HCT116 (cell line): ENCODE data around the gene HOXD11. TPM values are rescaled to one million over a fixed set of nuclear protein-coding genes. Genes with fewer than 3 reads are reported as not detected.

ENCODE experiments used
- ATAC-seq: fragments of 200-7000 bp; cut with Tn5 transposase; 2 replicates; pipeline ENCODE4 v1.9.1; 2020; ENCODE audit warnings: mild to moderate bottlenecking, moderate library complexity
- BruUV-seq: library from RNA; stranded (reverse); fragments of 400-500 nt; replicated peaks from 2 replicates; lab custom pipeline; 2021; lab: Mats Ljungman, UMichigan
- CTCF ChIA-PET: fragments of 300-600 bp; sonication (Branson Sonifier 250); formaldehyde crosslinking; loops from one replicate; lab custom pipeline; 2021; ENCODE audit warnings: antibody characterized with exemption; lab: Charles Lee
- POLR2A ChIA-PET: fragments of 300-600, 350-600 bp; sonication (Branson Sonifier 250); formaldehyde crosslinking; loops from one replicate; lab custom pipeline; 2021; ENCODE audit warnings: antibody characterized with exemption; lab: Charles Lee
- RAD21 ChIA-PET, 2 experiments: fragments of 300-600 bp; sonication (Branson Sonifier 250); formaldehyde crosslinking; loops; one replicate each; lab custom pipeline; 2023; ENCODE audit warnings: low total read pairs in 2 of 2; ENCODE audit not compliant: uncharacterized antibody in 2 of 2, unreplicated experiment in 2 of 2, low non-redundant PET in 1 of 2; lab: Charles Lee
- DNase-seq: peaks from one replicate; pipeline ENCODE4 v3.0.0-alpha.2; 2010; ENCODE audit warnings: low read depth, low spot score
- H2AFZ ChIP-seq: fragments of 200-600 bp; shearing (Covaris generic), sonication (generic); 2 replicates; pipeline ENCODE4 v1.6.1; 2017; ENCODE audit warnings: low read depth, mixed run types, mixed read lengths, antibody characterized with exemption, low read length; ENCODE audit not compliant: poor library complexity, severe bottlenecking
- H3K27ac ChIP-seq: 2 replicates; pipeline ENCODE4 v1.5.1; 2012; ENCODE audit warnings: low read depth, low read length
- H3K27me3 ChIP-seq: fragments of 200-600 bp; sonication (generic); 2 replicates; pipeline ENCODE4 v1.6.1; 2016; ENCODE audit warnings: mixed run types, low read length, mixed read lengths; ENCODE audit not compliant: insufficient read depth
- H3K36me3 ChIP-seq, 2 experiments: fragments of 200-500 bp in 1 of 2; fragments of 200-600 bp in 1 of 2; sonication (Bioruptor generic) in 1 of 2; sonication (generic) in 1 of 2; 2 replicates each; pipeline versions ENCODE4 v1.5.1 to v1.6.1; 2014 to 2016; ENCODE audit warnings: low read length in 2 of 2, inconsistent platforms in 1 of 2, mixed read lengths in 1 of 2, mixed run types in 1 of 2; ENCODE audit not compliant: insufficient read depth in 2 of 2, control insufficient read depth in 1 of 2
- H3K4me1 ChIP-seq, 2 experiments: fragments of 200-600 bp in 1 of 2; sonication (generic) in 1 of 2; 2 replicates each; pipeline versions ENCODE4 v1.5.1 to v1.6.1; 2012 to 2017; ENCODE audit warnings: low read length in 2 of 2, inconsistent platforms in 1 of 2, mild to moderate bottlenecking in 1 of 2, mixed read lengths in 1 of 2, mixed run types in 1 of 2, moderate library complexity in 1 of 2; ENCODE audit not compliant: insufficient read depth in 2 of 2, control insufficient read depth in 1 of 2
- H3K4me2 ChIP-seq: fragments of 200-600 bp; sonication (generic); 2 replicates; pipeline ENCODE4 v1.6.1; 2017; ENCODE audit warnings: mixed run types, low read length, mixed read lengths
- H3K4me3 ChIP-seq, 2 experiments: fragments of 200-600 bp in 1 of 2; sonication (generic) in 1 of 2; replicated peaks in 1 of 2; 2 replicates each; pipeline ENCODE4 v1.5.1; 2011 to 2016; ENCODE audit warnings: low read length in 2 of 2, control low read depth in 1 of 2, low read depth in 1 of 2, mild to moderate bottlenecking in 1 of 2, mixed read lengths in 1 of 2, mixed run types in 1 of 2
- H3K79me2 ChIP-seq: fragments of 200-600 bp; sonication (generic); 2 replicates; pipeline ENCODE4 v1.6.1; 2017; ENCODE audit warnings: mild to moderate bottlenecking, mixed run types, low read length, moderate library complexity, mixed read lengths; ENCODE audit not compliant: insufficient read depth
- H3K9ac ChIP-seq: fragments of 200-600 bp; sonication (generic); 2 replicates; pipeline ENCODE4 v1.6.1; 2016; ENCODE audit warnings: low read length, mixed read lengths
- H3K9me2 ChIP-seq: fragments of 200-600 bp; sonication (generic), shearing (Covaris generic); 2 replicates; pipeline ENCODE4 v1.6.1; 2017; ENCODE audit warnings: mixed run types, mild to moderate bottlenecking, moderate library complexity; ENCODE audit not compliant: insufficient read depth
- H3K9me3 ChIP-seq, 2 experiments: fragments of 200-500 bp in 1 of 2; fragments of 200-600 bp in 1 of 2; sonication (Bioruptor generic) in 1 of 2; sonication (generic) in 1 of 2; 2 replicates each; pipeline ENCODE4 v1.6.1; 2014 to 2017; ENCODE audit warnings: low read length in 2 of 2, mixed read lengths in 2 of 2, inconsistent platforms in 1 of 2, low read depth in 1 of 2, mild to moderate bottlenecking in 1 of 2, mixed run types in 1 of 2, moderate library complexity in 1 of 2; ENCODE audit not compliant: control insufficient read depth in 1 of 2, insufficient read depth in 1 of 2
- H4K20me1 ChIP-seq: fragments of 200-600 bp; sonication (generic), shearing (Covaris generic); 2 replicates; pipeline ENCODE4 v1.6.1; 2017; ENCODE audit warnings: mixed run types, mild to moderate bottlenecking, moderate library complexity; ENCODE audit not compliant: insufficient read depth
- CBX3 ChIP-seq: IDR thresholded peaks from 2 replicates; pipeline ENCODE4 v1.6.1; 2012; ENCODE audit warnings: low read depth
- CTCF ChIP-seq, 3 experiments: fragments of 200-600 bp in 1 of 3; sonication (generic) in 1 of 3; IDR thresholded peaks in 2 of 3; conservative IDR thresholded peaks in 1 of 3; 2 replicates each; pipeline ENCODE4 v1.5.1; 2012 to 2017; ENCODE audit warnings: low read depth in 2 of 3, low read length in 2 of 3, antibody characterized with exemption in 1 of 3, borderline replicate concordance in 1 of 3, control low read depth in 1 of 3, mild to moderate bottlenecking in 1 of 3, mixed read lengths in 1 of 3, mixed run types in 1 of 3, moderate library complexity in 1 of 3; ENCODE audit not compliant: insufficient read depth in 1 of 3
- ELF1 ChIP-seq: IDR thresholded peaks from 2 replicates; pipeline ENCODE4 v1.6.1; 2012; ENCODE audit warnings: low read depth, borderline replicate concordance
- EZH2phosphoT487 ChIP-seq: fragments of 200-600 bp; IDR thresholded peaks from 2 replicates; pipeline ENCODE4 v1.6.1; 2018; ENCODE audit warnings: antibody characterized with exemption, borderline replicate concordance
- FOSL1 ChIP-seq: IDR thresholded peaks from 2 replicates; pipeline ENCODE4 v1.6.1; 2012; ENCODE audit warnings: low read depth
- JUND ChIP-seq: IDR thresholded peaks from 2 replicates; pipeline ENCODE4 v1.6.1; 2012
- POLR2A ChIP-seq: IDR thresholded peaks from 2 replicates; pipeline ENCODE4 v1.7.0; 2011; ENCODE audit warnings: borderline replicate concordance; ENCODE audit not compliant: insufficient read depth, insufficient read length; ENCODE audit errors: extremely low read depth
- POLR2AphosphoS5 ChIP-seq: IDR thresholded peaks from 2 replicates; pipeline ENCODE4 v1.6.1; 2011; ENCODE audit warnings: mild to moderate bottlenecking, low read depth, low read length, moderate library complexity
- SIN3A ChIP-seq: IDR thresholded peaks from 2 replicates; pipeline ENCODE4 v1.6.1; 2012; ENCODE audit warnings: low read depth
- SP1 ChIP-seq: IDR thresholded peaks from 2 replicates; pipeline ENCODE4 v1.6.1; 2012; ENCODE audit warnings: low read depth
- SRF ChIP-seq: IDR thresholded peaks from 2 replicates; pipeline ENCODE4 v1.6.1; 2012; ENCODE audit warnings: low read depth
- ZNF274 ChIP-seq: fragments of 200-500 bp; sonication (Bioruptor generic); IDR thresholded peaks from 2 replicates; pipeline ENCODE4 v1.6.1; 2014; ENCODE audit warnings: mild to moderate bottlenecking, low read depth, low read length, inconsistent platforms
- intact Hi-C: fragments of 100-400 bp; cut with micrococcal nuclease; formaldehyde crosslinking; loops from 2 replicates; pipeline ENCODE4 v1.10.0; 2022
- total RNA-seq: library from RNA; stranded (reverse); gene quantifications from one replicate; pipeline ENCODE4 v1.2.1, GENCODE V29; 2021; ENCODE audit not compliant: unreplicated experiment
- TF ChIP-seq, protein P1 (sequence below): IDR thresholded peaks from 2 replicates; pipeline ENCODE4 v1.6.1; 2012
- TF ChIP-seq, protein P2 (sequence below): IDR thresholded peaks from 2 replicates; pipeline ENCODE4 v1.6.1; 2012; ENCODE audit warnings: low read depth

HOXD11 gene
- total RNA-seq, 1 experiment from 2014 or later: not detected

GRCh38 chr2:176063958-176064357, 43.1 kb upstream of the HOXD11 start:
- Histone ChIP-seq H3K79me2 (no peaks in the 10 kb centered on the region), H3K9ac (no peak overlapping the region), H3K9me2 (no peaks in the 10 kb centered on the region), H3K4me2 (no peak overlapping the region), H3K4me1 (no peaks in the 10 kb centered on the region), H3K27ac (no peak overlapping the region), H3K4me3 (no peak overlapping the region), H4K20me1 (no peaks in the 10 kb centered on the region)
- RAD21 ChIA-PET: interaction anchor here in 1 of 2 experiments (0.6 kb wide), 1 partner anchor 16 kb away, joined by 4 read pairs; no protein-coding TSS in a partner anchor
- BruUV-seq: no TSS peak
- TF ChIP-seq POLR2A (no peak), SIN3A (no peak), SP1 (no peak), JUND (no peak), ZNF274 (no peak), ELF1 (no peak), FOSL1 (no peak), SRF (no peak), CTCF (IDR thresholded peaks at IDR 0.05 in 2 of 3, conservative IDR thresholded peaks at IDR 0.05 in 1 of 3; ENCODE audit: borderline replicate concordance in 1 of 3, insufficient read depth in 1 of 3, low read depth in 2 of 3, low read length in 2 of 3) (no peak), POLR2AphosphoS5 (no peak), CBX3 (no peak), EZH2phosphoT487 (no peak)
- TF ChIP-seq, protein P1, sequence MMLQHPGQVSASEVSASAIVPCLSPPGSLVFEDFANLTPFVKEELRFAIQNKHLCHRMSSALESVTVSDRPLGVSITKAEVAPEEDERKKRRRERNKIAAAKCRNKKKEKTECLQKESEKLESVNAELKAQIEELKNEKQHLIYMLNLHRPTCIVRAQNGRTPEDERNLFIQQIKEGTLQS: no peak
- TF ChIP-seq, protein P2, sequence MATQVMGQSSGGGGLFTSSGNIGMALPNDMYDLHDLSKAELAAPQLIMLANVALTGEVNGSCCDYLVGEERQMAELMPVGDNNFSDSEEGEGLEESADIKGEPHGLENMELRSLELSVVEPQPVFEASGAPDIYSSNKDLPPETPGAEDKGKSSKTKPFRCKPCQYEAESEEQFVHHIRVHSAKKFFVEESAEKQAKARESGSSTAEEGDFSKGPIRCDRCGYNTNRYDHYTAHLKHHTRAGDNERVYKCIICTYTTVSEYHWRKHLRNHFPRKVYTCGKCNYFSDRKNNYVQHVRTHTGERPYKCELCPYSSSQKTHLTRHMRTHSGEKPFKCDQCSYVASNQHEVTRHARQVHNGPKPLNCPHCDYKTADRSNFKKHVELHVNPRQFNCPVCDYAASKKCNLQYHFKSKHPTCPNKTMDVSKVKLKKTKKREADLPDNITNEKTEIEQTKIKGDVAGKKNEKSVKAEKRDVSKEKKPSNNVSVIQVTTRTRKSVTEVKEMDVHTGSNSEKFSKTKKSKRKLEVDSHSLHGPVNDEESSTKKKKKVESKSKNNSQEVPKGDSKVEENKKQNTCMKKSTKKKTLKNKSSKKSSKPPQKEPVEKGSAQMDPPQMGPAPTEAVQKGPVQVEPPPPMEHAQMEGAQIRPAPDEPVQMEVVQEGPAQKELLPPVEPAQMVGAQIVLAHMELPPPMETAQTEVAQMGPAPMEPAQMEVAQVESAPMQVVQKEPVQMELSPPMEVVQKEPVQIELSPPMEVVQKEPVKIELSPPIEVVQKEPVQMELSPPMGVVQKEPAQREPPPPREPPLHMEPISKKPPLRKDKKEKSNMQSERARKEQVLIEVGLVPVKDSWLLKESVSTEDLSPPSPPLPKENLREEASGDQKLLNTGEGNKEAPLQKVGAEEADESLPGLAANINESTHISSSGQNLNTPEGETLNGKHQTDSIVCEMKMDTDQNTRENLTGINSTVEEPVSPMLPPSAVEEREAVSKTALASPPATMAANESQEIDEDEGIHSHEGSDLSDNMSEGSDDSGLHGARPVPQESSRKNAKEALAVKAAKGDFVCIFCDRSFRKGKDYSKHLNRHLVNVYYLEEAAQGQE: no peak
- TF ChIP-seq, all 23 proteins: peak for 0
- Histone ChIP-seq H3K9me3 (no peaks in the 10 kb centered on the region), H2AFZ (no peak overlapping the region), H3K27me3 (no peaks in the 10 kb centered on the region), H3K36me3 (no peaks in the 10 kb centered on the region)
- intact Hi-C loops: no loop called here
- DNase-seq (no peak), ATAC-seq (no peak)
- ChIA-PET POLR2A (no interaction called here), CTCF (no interaction called here)
